Right hindlimb (tissue), 1 donor: ENCODE measurements around the gene KLK7.

ENCODE experiments used
- DNase-seq: peaks from one replicate; pipeline ENCODE4 v3.0.0-alpha.2; 2018

The KLK7 gene

DNA sequence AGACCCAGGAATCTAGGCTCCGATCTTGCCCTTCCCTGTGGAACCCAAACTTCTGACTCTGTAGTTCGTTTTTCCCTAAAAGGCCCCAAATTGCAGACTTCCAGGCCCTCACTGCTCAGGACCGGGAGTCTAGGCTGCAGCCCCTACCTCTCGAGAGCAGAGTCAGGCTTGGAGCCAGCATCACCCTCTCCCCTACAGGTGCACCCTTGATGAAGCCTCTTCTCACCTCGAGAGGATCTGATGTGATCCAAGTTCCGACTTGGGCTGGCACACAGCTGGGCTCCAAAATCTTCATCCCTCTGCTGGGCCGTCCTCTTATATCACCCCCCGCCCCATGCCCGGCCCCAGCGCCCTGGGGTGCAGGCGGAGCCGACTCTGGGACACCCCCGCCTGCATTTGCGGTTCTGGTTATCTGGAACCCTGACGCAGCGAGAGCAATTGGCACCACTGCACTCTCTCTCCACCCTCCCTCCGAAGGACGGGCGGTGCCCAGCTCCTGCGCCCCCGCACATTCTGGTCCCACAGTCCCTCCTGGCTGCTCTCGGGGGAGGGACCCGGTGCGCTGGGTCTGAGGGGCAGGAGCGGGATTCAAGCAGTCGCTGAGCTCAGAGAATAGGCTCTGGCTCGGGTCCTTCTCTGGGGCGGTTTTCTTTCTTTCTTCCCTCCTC, at the start of gene KLK7:
Gene KLK7 (minus strand): TSS at position 293 of the 668 bp plus-strand sequence. CDS start 1,518 bp downstream, outside the sequence.
- no peak for DNase-seq

DNA sequence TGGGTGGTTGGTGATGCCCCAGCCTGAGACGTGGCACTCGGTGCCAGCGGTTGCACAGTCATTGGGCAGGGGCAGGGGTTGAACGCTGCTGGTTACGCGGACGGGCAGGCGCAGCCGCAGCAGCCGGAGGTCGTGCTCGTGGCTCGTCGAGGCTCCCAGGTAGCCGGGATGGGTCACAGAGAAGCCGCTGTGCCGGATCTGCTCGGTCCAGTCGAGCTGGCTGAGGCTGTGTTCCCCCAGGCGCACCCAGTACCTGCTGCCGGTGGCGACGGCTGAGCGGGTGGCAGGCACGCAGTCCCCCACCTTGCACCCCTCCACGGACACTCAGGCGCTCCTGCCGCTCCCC, 48.1 kb upstream of the KLK7 start:
- DNase-seq, result no peak

DNA sequence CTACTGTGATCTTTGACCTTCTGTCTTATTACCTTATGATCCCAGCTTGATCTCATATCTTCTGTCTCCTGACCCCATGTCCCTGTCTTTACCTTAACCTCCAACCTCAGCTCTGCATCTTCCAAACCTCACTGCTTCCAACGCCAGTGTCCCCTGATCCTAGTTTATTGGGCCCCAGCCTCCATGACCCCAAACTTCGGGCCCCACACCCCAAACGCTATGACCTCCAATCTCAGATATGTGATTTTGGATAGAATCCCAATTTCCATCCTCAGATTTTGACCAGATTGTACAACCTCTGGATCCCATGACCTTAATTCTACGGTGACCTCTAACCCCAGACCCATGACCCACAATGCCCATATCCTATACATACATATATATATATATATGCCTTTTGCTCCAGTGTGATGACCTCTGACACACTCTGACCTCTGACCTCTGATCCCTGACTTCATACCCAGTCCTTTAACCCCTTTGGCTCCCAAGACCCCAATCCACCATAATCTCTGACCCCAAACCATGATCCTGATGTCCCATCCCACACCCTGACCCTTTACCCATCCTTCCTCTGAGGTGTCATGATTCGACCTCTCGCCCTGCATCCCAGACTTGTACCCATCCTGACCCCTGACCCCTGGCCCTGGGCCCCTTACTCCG, 47.6 kb upstream of the KLK7 start:
- DNase-seq, result no peak

DNA sequence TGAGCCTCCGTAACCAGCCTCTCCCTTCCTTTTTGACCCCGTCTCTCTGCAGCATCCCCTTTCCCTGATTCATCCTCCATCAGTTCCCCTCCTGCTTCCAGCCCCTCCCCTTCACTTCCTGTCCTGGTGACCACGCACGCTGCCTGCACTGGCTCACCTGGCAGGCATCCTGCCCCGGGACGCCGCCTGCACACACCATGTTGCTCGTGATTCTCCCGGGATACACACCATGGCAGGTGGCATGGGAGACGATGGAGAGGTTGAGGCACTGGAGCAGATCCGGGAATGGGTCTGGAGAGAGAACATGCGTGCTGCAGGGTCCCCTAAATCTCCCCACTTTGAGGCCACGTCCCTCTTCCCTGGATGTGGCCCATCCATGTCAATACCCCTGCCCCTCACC, 46.9 kb upstream of the KLK7 start:
- DNase-seq, result no peak

DNA sequence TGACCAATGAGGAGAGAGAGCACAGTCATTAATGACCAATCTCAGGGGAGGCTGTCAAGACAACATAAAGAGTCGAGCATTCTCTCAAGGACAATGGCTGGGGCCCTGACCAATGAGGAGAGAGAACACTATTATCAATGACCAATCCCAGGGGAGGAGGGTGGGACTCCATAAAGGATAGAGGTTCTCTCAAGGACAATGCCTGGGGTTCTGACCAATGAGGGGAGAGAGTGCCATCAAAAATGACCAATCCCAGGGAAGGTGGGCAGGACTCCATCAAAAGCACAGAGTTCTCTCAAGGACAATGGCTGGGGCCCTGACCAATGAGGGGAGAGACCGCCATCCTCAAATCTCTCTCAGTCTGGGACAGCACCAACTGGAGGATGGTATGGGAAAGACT, 46.0 kb upstream of the KLK7 start:
- no peak for DNase-seq

DNA sequence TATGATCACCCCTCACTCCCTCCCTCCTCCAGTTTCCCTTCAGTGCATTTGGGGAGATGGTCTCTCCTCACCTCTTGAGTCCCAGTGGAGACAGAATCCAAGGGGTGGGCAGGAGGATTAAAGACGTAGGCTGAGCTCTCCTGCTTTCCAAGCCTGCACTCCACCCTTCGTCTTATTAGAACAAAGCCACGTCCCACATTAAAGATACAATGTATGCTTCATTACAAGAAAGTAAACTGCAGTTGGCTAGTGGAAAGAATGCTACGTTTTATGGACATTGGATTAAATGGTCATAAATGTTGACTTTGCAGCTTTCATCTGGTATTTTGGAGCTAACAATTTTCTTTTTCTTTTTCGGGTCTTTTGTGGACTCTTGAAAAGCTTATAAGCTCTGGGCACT, 44.2 kb upstream of the KLK7 start:
- DNase-seq, result no peak

DNA sequence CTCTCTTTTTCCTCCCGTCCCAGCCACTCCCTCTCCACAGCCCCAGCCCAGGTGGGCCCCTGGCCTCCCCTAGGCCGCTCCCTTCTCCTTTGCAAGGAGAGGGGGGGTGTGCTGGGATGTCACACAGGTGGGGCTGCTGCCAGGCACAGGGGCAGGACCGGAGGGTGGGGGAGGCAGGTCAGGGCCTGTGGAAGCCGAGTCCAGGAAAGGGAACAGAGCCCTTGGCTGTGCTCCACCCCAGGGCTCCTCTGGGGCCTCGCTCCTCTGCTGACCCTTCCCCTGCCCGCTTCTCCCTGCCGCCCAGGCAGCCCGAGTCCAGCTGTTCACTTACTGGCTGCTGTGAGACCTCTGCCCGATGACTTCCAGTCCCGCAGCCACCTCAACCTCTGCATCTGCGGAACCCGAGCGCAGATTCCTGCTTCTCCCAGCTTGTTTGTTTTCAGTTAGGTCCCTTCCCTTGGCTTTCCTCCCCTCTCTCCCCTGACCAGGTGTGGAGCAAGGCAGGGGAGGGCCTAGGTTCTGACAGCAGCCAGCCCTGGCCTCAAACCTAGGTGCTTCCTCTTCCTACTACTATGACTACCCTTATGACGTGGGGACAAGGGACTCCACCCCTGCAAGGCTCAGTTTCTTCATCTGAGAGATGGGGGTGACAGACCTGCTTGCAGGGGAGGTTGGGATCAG, 43.5 kb upstream of the KLK7 start:
- DNase-seq, result no peak

DNA sequence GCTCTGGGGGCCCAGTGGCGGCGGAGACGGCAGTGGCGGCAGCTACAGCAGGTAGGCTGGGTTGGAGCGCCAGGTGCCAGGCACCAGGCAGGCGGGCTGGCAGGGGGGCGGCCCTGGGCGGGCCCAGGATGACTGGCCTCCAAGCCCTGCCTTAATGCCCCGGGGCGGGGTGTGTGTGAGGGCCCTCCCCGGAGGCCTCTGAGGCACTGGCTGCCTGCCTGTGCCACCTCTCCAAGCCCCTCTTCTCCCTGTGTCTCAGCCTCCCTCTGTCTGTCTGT, 42.8 kb upstream of the KLK7 start, which contains the start of gene KLK11:
Gene KLK11 (minus strand): TSS at position 63 of the 278 bp plus-strand sequence. CDS start 985 bp downstream, outside the sequence.
- no peak for DNase-seq

DNA sequence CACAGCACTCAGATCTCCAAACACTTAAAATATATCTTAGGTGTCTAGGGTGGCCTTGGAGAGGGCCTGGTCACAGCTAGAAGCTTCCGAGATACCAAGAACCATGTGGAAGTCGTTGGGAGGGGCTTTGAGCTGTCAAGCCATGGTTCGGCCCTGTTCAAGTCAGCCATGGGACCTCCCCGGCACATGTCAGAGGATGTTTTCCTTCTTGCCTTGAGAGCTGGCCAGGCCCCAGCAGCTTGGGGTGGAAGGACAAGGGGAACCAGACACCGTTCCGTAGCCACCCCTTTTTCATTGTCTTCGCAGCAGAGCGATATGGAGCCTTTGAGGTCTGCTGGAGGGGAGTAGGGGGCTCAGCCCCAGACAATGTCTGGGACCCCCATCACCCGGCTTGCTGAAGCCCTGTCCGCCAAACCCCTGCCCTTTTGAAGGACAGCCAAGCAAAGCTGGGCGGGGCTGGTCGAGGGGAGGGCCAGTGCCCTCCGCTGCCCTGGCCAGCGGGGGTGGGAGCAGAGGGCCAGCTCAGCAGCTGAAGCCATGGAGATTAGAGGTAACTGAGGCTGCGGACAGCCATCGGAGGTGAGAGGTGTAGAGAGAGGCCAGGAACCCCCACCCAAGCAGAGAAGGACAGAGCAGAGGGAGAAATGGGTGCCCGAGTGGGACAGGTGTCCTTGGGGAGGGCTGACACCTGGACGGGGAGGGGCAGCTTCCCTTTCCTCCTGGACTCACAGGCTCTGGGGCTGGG, 42.3 kb upstream of the KLK7 start:
- DNase-seq, result no peak

DNA sequence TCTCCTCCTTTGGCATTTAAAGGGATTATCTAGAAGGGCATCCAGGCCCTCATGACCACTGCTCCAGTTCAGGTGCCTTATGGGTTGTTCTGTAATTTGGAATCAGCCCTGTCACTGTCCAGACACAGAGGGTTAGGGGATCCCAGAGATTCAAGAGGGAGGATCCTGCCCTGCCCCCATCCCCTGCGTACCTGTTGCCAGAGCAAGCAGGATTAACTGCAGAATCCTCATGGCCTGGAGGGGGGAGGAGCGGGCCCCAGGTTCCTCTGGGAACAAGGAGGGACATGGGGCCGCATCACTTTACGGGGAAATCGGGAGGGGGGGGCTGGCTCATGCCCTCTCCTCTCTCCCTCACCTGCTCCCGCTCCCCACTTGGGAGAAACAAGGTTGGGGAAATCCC, 41.7 kb upstream of the KLK7 start:
- no peak for DNase-seq

DNA sequence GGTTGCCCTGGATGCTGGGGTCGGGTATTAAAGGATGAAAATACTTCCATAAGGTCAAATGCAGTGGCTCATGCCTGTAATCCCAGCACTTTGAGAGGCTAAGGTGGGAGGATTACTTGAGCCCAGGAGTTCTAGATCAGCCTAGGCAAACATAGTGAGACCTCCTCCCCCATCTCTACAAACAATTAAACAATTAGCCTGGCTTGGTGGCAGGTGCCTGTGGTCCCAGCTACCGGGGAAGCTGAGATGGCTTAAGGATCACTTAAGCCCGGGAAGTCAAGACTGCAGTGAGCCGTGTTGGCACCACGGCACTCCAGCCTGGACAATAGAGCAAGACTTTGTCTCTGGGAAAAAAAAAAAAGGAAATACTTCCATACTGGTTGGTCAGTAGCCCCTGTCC, 41.2 kb upstream of the KLK7 start:
- no peak for DNase-seq

DNA sequence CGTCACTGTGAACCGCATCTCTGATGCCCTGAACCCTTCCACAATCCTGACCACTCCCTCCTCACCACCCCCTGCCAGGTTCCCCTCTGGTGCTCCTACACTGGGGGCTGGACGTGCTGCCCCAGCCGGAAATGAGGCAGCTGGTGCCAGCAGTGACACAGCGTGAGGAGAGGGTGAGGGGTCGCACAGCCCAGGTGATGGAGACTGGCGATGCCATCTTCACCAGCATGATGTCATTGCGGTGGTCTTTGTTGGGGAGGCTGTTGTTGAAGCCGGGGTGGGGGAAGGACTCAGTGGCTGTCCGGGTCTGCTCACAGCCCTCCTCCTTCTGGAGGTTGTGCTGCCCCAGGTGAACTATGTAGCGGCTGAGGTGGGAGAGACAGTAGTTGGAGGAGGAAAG, 40.2 kb upstream of the KLK7 start:
- no peak for DNase-seq

DNA sequence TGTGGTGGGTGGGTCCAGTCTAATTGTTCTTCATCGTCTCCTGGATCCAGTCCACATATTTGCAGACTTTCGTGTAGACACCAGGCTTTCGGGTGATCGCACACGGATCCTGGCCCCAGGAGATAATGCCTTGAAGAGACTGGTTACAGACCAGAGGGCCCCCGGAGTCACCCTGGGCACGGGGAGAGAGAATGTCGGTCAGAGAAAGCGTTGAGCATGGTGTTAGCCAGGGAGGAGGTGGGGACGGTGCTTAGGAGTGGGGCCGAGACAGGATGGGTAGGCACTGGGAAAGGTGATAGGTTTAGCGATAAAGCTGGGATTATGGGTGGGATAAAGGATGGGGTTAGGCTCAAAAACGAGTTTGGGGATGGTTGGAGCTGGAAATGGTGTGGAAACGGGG, 38.8 kb upstream of the KLK7 start:
- no peak for DNase-seq

DNA sequence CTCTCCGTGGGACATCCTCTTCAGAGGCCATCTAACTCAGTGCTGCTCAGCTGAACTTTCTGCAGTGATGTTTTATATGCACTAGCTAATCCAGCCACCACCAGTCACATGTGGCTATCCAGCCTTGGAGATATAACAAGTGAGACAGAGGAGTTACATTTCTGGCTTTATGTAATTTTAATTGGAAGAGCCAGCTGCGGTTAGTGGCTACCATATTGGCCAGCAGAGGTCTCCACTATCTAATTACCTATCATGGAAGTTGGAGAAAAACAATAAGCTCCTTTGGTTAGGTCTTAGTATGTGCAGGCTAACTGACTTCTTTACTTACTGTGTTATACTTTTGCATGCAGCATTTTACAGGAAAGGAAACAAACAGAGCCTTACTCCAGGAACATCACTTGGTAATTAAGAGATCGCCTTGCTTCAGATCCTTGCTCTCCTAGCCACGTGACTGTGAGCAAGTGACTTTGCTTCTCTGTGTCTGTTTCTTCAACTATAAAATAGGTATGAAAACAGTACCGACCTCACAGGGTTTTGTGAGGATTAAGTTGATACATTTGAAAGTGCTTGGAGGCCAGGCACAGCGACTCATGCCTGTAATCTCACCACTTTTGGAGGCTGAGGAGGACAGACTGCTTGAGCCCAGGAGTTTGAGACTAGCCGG, 37.4 kb upstream of the KLK7 start:
- DNase-seq, result no peak

DNA sequence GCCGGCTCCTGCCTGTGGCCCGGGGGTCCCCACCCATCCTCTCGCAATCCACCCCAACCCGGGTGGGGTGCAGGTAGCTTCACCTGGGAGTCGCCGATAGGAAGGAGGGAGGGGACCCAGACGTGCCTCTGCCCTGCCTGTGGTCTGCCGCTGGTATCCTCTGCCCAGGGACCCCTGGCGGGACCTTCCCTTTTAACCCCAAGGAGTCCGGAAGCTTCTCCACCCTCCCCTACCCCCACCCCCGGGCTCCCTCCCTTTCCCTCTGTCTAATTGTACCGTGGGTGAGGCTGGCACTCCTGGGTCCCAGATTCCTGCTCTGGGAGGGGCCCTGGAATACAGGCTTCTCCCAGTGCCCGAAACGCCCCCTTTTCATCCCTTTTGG, 35.8 kb upstream of the KLK7 start, which contains the start of gene KLK10:
Gene KLK10 (minus strand): TSS at position 166 of the 382 bp plus-strand sequence. CDS start 579 bp downstream, outside the sequence.
- no peak for DNase-seq

DNA sequence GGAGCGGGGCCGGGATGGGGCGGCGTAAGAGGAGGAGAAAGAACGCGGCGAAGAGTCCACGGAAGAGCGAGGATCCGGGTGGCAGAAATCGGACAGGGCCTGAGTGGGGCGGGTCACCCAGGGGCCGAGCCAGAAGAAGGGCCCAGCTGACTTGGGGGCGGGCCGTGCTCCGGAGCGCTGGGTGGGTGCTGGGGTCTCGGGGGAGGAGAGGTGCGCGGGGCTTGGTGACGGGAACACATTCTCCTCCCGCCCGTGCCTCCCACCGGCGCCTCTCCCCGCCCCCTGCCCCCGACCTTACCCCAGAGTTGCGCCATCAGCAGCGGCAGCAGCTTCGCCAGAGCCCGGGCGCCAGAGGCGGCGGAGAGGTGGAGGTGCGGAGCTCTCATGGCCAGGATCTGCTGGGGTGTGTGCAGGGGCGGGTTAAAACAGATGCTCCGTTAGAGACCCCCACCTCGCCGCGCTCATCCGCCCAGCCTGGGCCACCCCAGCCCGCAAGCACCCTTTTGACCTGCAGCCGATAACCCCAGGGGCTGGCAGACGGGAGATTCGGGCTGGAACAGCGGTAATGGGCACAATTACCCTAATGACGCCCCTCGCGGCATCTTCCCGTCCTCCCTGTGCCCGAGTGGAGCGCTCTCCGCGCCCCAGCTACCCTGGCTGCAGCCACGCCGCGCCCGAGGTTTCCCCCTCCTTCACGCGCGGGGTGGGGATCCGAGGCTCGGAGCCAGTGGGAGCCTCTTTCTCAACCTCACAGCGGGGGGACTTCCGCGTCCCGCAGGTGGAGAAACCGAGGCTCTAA, 35.2 kb upstream of the KLK7 start:
- DNase-seq, result no peak

DNA sequence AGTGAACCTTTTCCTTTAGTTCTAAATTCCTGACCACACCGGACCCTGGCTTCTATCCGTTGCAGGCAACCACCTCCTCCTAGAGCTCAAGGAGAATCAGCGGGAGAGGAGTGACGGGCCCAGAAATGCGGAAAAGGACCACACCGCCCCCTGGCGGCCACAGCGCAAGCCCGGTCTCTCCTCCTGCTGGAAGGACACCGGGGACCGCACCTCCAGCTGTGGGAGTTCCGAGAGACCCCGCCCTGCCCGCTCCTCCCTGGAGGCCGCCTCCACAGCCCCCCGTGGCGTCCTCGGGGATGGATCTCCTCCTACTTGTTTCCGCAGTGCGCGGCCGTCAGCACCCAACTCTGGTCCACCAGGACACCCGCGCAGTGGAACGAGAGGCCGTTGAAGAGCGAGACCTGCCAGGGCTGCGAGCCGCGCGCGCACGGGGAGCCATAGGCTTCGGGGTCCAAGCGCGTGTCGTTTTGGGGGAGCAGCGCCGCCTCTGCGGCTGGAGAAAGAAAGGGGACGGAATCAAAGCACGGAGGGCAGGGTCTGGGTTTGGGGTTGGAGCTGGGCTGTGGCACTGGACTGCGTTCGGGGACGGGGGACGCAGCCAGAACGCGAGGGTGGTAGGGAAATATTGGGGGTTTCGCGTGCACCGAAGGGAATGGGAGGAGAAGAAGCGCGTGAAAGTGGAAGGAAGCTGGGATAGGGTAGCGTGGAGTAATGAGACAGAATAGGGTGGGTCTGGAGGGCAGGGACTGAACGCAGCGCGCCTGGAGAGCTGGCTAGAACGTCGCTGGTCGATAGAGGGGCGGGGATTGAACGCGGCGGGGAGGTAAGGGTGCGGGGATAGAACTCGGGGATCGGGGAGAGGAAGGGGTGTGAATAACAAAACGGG, 33.3 kb upstream of the KLK7 start:
- no peak for DNase-seq

DNA sequence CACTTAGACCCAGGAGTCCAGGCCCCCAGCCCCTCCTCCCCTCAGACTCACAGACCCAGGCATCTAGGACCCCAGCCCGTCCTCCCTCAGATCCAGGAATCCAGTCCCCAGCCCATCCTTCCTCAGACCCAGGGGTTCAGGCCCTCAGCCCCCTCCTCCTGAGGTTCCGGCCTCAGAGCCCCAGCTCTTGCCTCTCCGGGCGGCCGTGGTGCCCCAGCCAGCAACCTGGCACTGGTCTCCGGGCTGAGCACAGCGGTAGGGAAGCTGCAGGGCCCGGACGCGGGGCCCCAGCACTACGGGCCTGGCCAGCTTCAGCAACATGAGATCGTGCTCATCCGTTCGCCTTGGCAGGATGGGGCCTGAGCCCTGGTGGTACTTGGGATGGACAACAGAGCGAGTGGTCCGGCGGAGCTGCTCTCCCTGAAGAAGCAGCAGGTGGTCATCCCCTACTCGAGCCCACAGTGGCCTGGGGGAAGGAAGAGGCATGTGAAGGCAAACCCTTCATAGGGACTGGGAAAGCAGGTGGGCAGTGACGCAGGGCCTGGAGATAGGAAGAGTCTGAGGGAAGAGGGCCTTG, 32.1 kb upstream of the KLK7 start:
- DNase-seq, result no peak

DNA sequence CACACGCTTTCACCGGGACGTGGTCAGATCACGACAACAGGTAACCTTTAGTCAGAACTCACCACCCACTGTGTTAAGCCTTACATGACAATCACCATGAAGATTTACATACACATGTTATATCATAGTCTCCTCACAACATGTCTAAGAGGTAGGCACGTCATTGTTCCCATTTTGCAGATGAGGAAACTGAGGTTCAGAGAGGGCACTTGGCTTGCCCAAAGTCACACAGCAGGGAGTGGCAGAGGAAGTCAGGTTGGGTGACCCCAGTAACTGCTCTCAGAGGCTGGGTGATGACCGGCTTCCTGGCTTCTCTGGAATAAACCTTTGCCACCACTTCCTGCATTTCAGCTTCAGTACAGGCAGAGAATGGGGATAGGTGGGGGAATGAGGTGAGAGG, 30.5 kb upstream of the KLK7 start:
- no peak for DNase-seq

DNA sequence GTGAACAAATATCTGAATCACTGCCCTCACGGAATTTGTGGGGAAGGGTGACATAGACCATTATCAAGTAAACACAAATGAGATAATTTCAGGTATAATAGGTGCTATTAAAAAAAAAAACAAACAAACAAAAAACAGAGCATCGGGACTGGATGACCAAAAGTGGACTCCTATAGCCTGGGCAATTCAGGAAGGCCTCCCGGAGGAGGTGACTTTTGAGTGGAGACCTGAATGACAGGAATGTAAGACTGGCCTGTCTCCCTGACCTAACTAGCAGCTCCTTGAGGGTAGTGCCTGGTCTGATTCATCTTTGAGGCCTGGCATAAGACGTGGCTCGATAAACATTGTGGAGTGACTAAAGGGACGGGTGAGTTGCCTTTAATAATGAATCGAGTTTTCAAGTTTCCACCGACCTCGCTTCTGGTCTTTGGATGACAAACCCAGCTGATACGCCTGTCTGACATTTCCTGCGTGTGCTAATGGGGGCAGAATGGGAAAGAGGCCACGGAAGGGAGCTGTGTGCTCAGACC, 29.0 kb upstream of the KLK7 start:
- DNase-seq, result no peak
